Stomach (tissue), 4 donors: ENCODE measurements around the gene SERPINI2.

Experiments used
- CTCF ChIP-seq, 7 experiments: fragments of 450-650 bp in 4 of 7; fragments of 200-600 bp in 3 of 7; sonication (generic) in 3 of 7; IDR thresholded peaks; one replicate each; pipeline ENCODE4 v1.5.1; 2016 to 2019; ENCODE audit warnings: antibody characterized with exemption in 7 of 7, control low read depth in 2 of 7, mild to moderate bottlenecking in 1 of 7
- POLR2A ChIP-seq, 4 donors: fragments of 450-650 bp; IDR thresholded peaks; one replicate each; pipeline ENCODE4 v1.6.1; 2016; ENCODE audit warnings: antibody characterized with exemption in 4 of 4, control low read depth in 2 of 4, mild to moderate bottlenecking in 1 of 4, moderate library complexity in 1 of 4
- POLR2AphosphoS5 ChIP-seq, 3 donors: sonication (generic); formaldehyde crosslinking; IDR thresholded peaks; one replicate each; pipeline ENCODE4 v1.6.1; 2016; ENCODE audit warnings: antibody characterized with exemption in 3 of 3

GRCh38 chr3:167497903-167498302 lies 24.1 kb upstream of the SERPINI2 start:
- TF ChIP-seq CTCF (IDR thresholded peaks at IDR 0.05) (no peak), POLR2AphosphoS5 (IDR thresholded peaks at IDR 0.05) (no peak), POLR2A (IDR thresholded peaks at IDR 0.05) (no peak)
